ENCODE results near the gene ZNF8.
"Not testable (repeated sequence)": the region's sequence is repeated elsewhere in the genome, so short reads cannot be mapped to it uniquely, and the experiment has no call there.

ZNF8 gene

GRCh38 chr19:58300620-58301019 is 21.9 kb downstream of the ZNF8 start:
- no peak for DNase-seq

DNA sequence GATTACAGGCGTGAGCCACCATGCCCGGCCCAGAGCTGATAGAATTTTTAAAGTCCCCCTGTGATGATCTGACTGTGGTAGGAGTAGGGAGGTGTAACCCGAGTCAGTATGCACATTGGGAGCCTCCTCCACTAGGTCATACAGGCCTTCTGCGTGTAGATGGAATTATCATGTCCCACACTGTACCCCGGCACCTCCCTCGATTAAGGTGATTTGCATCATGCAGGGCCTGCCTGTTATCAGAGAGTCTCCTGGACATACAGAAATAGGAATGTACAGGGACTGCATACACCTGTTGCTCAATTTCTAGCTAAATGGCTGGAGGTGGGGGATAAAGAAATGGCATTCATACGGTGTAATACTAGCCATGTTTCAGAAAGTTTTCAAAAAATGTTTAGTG is 25.5 kb downstream of the ZNF8 start:
- no peak for DNase-seq

DNA sequence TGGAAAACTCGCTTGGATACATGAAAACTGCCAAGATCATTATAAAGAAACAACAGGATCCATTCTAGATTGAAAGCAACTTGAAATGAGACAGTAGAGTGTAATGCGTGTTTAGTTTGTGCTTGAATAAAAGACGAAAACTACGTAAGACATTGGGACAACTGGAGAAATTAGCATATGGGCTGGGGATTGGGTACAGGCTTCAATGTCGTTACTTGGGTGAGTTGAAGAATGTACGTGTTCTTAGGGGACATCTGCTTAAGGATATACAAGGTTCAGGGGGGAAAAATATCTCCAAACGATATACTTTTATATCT is 26.0 kb downstream of the ZNF8 start:
- DNase-seq, result no peak

DNA sequence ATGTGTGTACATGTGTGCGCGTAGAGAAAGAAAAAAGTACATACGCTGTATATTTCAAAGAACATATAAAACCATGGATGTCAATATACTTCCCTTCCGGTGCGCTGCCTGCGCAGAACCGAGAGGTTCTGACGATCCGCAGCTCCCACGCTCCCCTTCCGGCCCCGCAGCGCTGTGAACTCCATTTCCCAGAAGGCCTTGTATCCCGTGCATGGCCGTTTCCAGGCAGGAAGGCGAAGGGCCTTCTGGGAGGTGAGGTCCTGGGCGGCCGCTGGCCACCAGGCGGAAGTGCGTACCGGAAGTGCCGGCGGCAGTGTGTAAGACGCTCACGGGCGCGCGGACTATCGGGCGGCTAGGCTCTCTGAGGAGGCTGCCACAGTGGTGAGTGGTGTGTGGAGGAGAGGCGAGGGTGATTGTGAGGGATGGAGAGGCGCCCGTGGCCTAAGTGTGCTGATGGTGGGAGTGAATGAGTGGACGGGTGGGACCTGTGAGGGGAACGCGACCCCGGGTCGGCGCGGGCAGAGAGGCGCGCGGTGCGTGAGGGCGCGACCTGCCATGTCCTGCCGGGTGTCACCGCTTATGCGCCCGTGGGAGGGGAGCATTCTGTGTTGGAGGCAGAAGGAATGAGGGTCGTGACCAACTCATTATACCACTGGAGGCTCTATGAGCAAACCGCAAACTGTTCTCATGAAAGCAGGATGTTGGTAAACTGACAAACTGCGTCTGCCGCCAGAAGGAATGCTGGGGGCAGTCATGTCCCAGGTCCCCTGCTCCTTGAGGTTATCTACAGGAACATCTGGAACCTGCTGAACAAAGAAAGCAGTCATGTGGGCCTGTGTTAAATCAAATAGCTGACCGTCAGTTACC is 26.5 kb downstream of the ZNF8 start, which contains the start of gene ERVK3-1:
TSS of gene ERVK3-1 (plus strand) at position 313 of the 867 bp plus-strand sequence. CDS start 6,792 bp downstream, outside the sequence.
- DNase-seq, result peak; percentile 89

DNA sequence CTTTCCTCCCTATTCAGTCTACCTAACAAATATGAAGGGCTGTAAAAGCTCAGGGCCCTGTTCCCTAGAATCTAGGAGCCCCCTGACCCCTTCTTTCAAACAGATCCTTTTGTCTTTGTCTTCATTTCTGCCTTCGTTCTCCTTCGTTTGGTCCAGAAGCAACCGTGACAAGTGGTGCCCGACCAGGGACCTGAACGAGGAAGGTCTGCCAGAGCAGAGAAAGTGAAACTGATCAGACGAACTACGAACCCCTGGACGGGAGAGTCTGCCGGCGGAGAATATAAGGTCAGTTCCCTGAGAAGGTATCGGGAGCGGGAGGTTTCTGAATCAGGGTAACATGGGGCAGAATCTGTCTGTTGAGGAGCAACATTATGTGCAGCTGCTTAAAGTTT is 27.2 kb downstream of the ZNF8 start:
- no peak for DNase-seq

GRCh38 chr19:58307736-58308135 is 29.0 kb downstream of the ZNF8 start:
- no peak for DNase-seq

- not testable (repeated sequence) for DNase-seq
Measured at GRCh38 chr19:58310685-58311084, 31.9 kb downstream of the ZNF8 start.

GRCh38 chr19:58311345-58311865 is 32.6 kb downstream of the ZNF8 start:
- DNase-seq, result no peak

GRCh38 chr19:58315580-58315979 is 36.8 kb downstream of the ZNF8 start:
- no peak for DNase-seq

DNA sequence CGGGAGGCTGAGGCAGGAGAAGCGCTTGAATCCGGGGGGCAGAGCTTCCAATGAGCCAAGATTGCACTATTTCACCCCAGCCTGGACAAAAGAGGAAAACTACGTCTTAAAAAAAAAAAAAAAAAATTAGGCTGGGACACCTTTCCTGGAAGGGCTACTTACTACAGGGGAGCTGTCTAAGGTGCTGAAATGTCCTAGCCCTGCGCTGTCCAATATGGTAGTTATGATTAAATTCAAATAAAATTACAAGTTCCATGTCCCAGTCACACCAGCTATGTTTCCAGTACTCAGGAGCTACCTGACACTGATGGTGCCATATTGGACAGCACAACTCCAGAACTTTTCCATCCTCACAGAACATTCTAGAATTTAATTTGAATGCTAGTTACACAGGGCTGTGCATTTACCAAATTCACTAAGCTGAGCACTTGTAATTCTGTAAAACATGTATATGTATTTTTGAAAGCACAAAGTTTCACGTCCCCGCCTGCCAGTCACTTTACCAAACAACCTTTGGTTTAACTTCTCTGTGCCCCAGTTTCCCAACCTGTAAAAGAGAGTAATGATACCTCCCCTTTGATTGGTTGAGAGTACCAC is 38.8 kb downstream of the ZNF8 start:
- DNase-seq, result no peak

DNA sequence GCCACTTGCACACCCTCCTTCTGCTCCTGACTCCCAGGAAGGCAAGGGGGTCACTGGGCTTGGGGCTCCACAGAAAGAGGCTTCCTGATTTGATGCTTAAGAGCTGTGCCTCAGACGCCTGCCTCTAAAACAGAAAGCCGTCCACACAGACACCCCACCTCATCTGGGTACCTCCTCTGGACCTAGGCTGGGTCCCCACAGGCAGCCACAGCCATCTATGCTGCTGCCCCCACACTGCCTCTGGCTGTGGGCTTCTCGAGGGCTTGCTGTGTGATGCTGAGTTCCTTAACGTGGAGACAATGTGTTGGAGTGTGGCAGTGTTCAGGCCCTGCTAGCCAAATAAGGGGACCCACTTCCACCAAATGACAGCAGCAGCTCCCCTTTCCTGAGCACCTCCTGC is 39.5 kb downstream of the ZNF8 start:
- no peak for DNase-seq

DNA sequence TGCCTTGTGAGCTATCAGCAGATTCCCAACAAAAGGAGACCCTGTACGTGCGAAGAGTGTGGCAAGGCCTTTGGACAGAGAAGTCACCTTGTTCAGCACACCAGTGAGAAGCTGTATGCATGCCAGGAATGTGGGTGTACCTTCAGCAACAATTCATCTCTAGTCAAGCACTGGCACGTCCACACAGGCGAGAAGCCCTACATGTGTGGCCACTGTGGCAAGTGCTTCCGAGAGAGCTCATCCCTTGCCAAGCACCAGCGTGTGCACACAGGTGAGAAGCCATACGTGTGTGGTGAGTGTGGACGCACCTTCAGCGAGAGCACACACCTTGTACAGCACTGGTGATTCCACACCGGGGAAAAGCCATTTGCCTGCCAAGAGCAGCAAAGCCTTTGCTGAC is 40.5 kb downstream of the ZNF8 start:
- DNase-seq, result no peak

DNA sequence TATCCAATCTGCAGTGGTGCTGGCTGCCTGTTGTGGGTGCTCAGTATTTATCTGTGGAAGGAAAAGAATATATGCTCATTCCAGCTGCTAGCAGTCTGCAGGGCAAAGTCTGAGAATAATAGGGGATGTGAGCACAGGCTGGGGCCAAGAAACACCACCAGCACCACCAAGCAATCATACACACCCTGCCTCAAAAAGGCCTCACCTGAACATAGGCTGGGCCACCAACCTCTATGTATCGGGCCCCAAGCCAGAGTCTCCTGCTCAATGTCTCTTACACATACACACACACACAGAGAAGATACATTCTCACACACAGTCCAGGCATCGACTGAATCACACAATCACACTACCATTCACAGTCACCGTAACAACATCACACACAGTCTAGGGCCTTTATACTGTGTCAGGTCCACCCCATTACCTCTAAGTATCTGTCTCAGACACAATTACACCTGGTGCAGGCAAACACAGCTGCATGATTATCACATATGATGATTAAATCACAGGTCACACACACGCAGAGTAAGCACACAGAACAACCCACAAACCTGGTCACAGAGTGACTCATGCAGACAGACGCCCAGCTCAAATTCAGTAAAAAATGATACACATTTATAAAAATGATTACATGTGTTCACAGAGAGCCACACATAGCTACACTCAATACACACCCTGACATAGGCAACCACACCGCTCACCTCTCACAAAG is 46.7 kb downstream of the ZNF8 start:
- no peak for DNase-seq

DNA sequence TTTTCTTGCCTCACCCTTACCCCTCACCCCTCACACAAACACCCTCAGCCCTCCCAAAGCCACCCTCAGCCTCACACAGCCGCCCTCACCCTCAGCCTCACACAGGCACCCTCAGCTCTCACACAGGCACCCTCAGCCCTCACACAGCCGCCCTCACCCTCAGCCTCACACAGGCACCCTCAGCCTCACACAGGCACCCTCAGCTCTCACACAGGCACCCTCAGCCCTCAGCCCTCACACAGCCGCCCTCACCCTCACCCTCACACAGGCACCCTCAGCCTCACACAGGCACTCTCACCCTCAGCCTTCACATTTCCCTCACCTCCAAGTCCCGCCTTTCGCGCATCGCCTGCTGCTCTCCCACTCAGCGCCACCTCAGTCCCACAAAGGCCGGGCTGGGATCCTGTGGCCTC is 47.8 kb downstream of the ZNF8 start:
- DNase-seq, result no peak

GRCh38 chr19:58326914-58327726 is 48.4 kb downstream of the ZNF8 start, which contains the start of gene ZSCAN22:
ZSCAN22 (plus strand) TSS chr19:58326994; CDS start chr19:58334803, 7,809 bp downstream.
- peak; percentile 73 for DNase-seq

- no peak for DNase-seq
Measured at GRCh38 chr19:58328999-58329398, 50.2 kb downstream of the ZNF8 start.

DNA sequence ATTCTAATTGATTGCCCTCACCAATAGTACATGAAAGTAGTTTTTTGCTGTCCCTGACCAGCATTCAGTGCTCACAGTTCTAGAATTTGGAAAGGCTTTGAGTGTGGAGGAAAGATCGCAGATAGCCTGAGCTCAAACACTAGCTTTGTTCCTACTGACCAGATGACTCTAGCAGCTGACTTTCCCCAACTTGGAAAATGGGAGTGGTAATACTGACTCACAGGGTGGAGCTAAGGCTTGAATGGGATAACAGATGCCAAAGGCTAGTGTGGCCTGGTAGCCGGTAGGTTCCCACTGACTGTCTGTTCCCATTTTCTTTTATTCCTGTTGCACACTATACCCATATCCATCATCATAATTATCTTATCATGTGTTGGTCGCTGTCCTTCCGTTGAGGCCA is 51.7 kb downstream of the ZNF8 start:
- no peak for DNase-seq

DNA sequence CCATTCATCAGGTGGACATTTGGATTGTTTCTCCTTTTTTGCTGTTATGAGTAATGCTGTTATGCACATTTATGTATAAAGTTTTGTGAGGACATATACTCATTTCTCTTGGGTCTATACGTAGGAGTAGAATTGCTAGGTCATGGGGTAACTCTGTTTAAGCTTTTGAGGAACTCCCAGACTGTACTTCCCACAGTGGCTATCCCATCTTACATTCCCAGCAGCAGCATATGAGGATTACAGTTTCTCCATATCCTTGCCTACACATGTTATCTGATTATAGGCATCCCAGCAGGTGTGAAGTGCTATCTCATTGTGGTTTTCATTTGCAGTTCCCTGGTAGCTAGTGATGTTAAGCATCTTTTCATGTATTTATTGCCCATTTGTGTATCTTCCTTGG is 53.9 kb downstream of the ZNF8 start:
- no peak for DNase-seq

DNA sequence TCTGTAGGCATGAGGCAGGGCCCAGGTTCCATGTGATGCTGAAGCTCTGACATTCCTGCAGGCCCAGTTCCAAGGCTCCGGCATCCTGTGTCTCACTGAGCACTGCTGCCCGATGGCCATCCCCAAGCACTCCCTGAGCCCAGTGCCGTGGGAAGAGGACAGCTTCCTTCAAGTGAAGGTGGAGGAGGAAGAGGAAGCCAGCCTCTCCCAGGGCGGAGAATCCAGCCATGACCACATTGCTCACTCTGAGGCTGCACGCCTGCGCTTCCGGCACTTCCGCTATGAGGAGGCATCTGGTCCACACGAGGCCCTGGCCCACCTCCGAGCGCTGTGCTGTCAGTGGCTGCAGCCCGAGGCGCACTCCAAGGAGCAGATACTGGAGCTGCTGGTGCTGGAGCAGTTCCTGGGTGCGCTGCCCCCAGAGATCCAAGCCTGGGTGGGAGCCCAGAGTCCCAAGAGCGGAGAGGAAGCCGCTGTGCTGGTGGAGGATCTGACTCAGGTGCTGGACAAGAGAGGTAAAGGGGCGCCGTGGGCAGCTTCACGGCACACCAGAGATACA is 56.0 kb downstream of the ZNF8 start:
- DNase-seq, result no peak

- no peak for DNase-seq
Measured at GRCh38 chr19:58335630-58336029, 56.9 kb downstream of the ZNF8 start.

- no peak for DNase-seq
Measured at GRCh38 chr19:58336216-58336615, 57.5 kb downstream of the ZNF8 start.

GRCh38 chr19:58336820-58337219 is 58.1 kb downstream of the ZNF8 start:
- no peak for DNase-seq

All from activated gamma-delta T cell (primary cell).